HepG2 (cell line): ENCODE measurements around the gene RECQL. TPM values are rescaled to one million over a fixed set of nuclear protein-coding genes. Genes with fewer than 3 reads are reported as not detected.
A peak's percentile ranks its signal among the peaks of the same experiment; 100 is the strongest.

Source experiments
- AHDC1 ChIP-seq: sonication (generic); formaldehyde crosslinking; IDR thresholded peaks from 2 replicates; pipeline ENCODE4 v1.5.1; 2020; ENCODE audit warnings: mild to moderate bottlenecking, missing genetic modification reagents, borderline replicate concordance
- CAMTA2 ChIP-seq: sonication (generic); formaldehyde crosslinking; IDR thresholded peaks from 2 replicates; pipeline ENCODE4 v1.4.0; 2020; ENCODE audit warnings: mild to moderate bottlenecking, missing genetic modification reagents, borderline replicate concordance
- EP300 ChIP-seq, 3 experiments: sonication (generic) in 1 of 3; formaldehyde crosslinking in 1 of 3; IDR thresholded peaks; 2 replicates each; pipeline versions ENCODE4 v1.5.1 to v1.6.1; 2011 to 2020; ENCODE audit warnings: low read depth in 2 of 3, low read length in 2 of 3, borderline replicate concordance in 1 of 3, improper control_type of control experiment in 1 of 3, mild to moderate bottlenecking in 1 of 3, missing genetic modification reagents in 1 of 3, moderate library complexity in 1 of 3
- GLMP ChIP-seq: sonication (generic); formaldehyde crosslinking; IDR thresholded peaks from 2 replicates; pipeline ENCODE4 v1.9.0; 2021; ENCODE audit warnings: missing genetic modification reagents, mild to moderate bottlenecking, borderline replicate concordance
- RBM22 ChIP-seq: fragments of 200-400 bp; formaldehyde crosslinking; optimal IDR thresholded peaks from 2 replicates; pipeline ENCODE3; 2017; ENCODE audit warnings: mild to moderate bottlenecking, low read length, moderate library complexity
- RFXAP ChIP-seq: sonication (generic); formaldehyde crosslinking; IDR thresholded peaks from 2 replicates; pipeline ENCODE4 v1.4.0; 2020; ENCODE audit warnings: missing genetic modification reagents, borderline replicate concordance
- ZBTB37 ChIP-seq: sonication (generic); formaldehyde crosslinking; IDR thresholded peaks from 2 replicates; pipeline ENCODE4 v1.4.0; 2020; ENCODE audit warnings: mild to moderate bottlenecking, missing genetic modification reagents
- ZBTB43 ChIP-seq: sonication (generic); formaldehyde crosslinking; conservative IDR thresholded peaks from 2 replicates; pipeline ENCODE4 v1.4.0; 2020; ENCODE audit warnings: missing genetic modification reagents
- ZMYM3 ChIP-seq: sonication (generic); formaldehyde crosslinking; IDR thresholded peaks from 2 replicates; pipeline ENCODE4 v1.5.1; 2020; ENCODE audit warnings: mild to moderate bottlenecking, missing genetic modification reagents
- ZNF230 ChIP-seq: sonication (generic); formaldehyde crosslinking; IDR thresholded peaks from 2 replicates; pipeline ENCODE4 v1.4.0; 2020; ENCODE audit warnings: mild to moderate bottlenecking, missing genetic modification reagents
- ZNF24 ChIP-seq: fragments of 450-650 bp; IDR thresholded peaks from 2 replicates; pipeline ENCODE4 v1.6.1; 2017; ENCODE audit warnings: antibody characterized with exemption, mild to moderate bottlenecking
- ZNF530 ChIP-seq: sonication (generic); formaldehyde crosslinking; IDR thresholded peaks from 2 replicates; pipeline ENCODE4 v1.5.0; 2020; ENCODE audit warnings: low read depth, mild to moderate bottlenecking, missing genetic modification reagents
- ZNF547 ChIP-seq: sonication (generic); formaldehyde crosslinking; IDR thresholded peaks from 2 replicates; pipeline ENCODE4 v1.5.1; 2020; ENCODE audit warnings: mild to moderate bottlenecking, missing genetic modification reagents
- ZNF777 ChIP-seq: sonication (generic); formaldehyde crosslinking; IDR thresholded peaks from 2 replicates; pipeline ENCODE4 v1.4.0; 2020; ENCODE audit warnings: missing genetic modification reagents
- ZNF781 ChIP-seq: sonication (generic); formaldehyde crosslinking; IDR thresholded peaks from 2 replicates; pipeline ENCODE4 v1.5.1; 2020; ENCODE audit warnings: borderline replicate concordance, mild to moderate bottlenecking, missing genetic modification reagents; ENCODE audit errors: not compliant biosample characterization
- ZNF800 ChIP-seq: sonication (generic); formaldehyde crosslinking; IDR thresholded peaks from 2 replicates; pipeline ENCODE4 v1.4.0; 2020; ENCODE audit warnings: missing genetic modification reagents
- polyA plus RNA-seq, 8 experiments: library from polyadenylated mRNA; depleted of rRNA in 3 of 8; stranded (reverse) in 7 of 8; unstranded in 1 of 8; fragments of >200 nt; fragmentation: Illumina TruSeq in 4 of 8; extraction: Trizol in 4 of 8; gene quantifications; 2 replicates each; pipeline versions ENCODE4 v1.2.1 to v1.2.3, GENCODE V29; 2011 to 2016; ENCODE audit warnings: low read depth in 4 of 8, missing spikeins in 1 of 8, mixed read lengths in 1 of 8; ENCODE audit not compliant: insufficient read depth in 1 of 8
- total RNA-seq, 5 experiments: library from RNA; depleted of rRNA; stranded (reverse); fragments of >200 nt; fragmentation: Illumina TruSeq; extraction: Trizol; gene quantifications; 2 replicates each; pipeline ENCODE4 v1.2.3, GENCODE V29; 2016; ENCODE audit warnings: low read depth in 1 of 5

The RECQL gene
- total and polyA plus RNA-seq, 2 of the 13 experiments (the other 11 are each of a cell fraction or from before 2014, with no cell fraction given): 7.2 to 41.5 TPM

- TF ChIP-seq ZNF781 (no peak), ZNF24 (no peak), CAMTA2 (CRISPR knock-in tag) (no peak), ZBTB37 (no peak), ZNF800 (CRISPR knock-in tag) (peak; percentile 100), EP300 (IDR thresholded peaks at IDR 0.05; ENCODE audit: low read depth in 2 of 2, low read length in 2 of 2) (no peak), EP300 (CRISPR knock-in tag; IDR thresholded peaks at IDR 0.05; ENCODE audit: borderline replicate concordance) (no peak), RBM22 (no peak), ZBTB43 (no peak), ZNF777 (CRISPR knock-in tag) (0 out of 2 replicates have a peak, but pooled peaks have one; percentile 26), ZNF530 (CRISPR knock-in tag) (no peak), ZNF230 (CRISPR knock-in tag) (no peak), ZNF547 (no peak), AHDC1 (CRISPR knock-in tag) (no peak), GLMP (CRISPR knock-in tag) (no peak), RFXAP (CRISPR knock-in tag) (no peak), ZMYM3 (no peak)
These were observed 26.2 kb upstream of the RECQL start (continued) for GRCh38 chr12:21527451-21528180.
